B cell (primary cell): ENCODE data around the gene NHSL2. TPM values are rescaled to one million over a fixed set of nuclear protein-coding genes. Genes with fewer than 3 reads are reported as not detected.

Source experiments
- ATAC-seq: fragments of 200-7000 bp; cut with Tn5 transposase; one replicate; pipeline ENCODE4 v1.10.0; 2021; ENCODE audit warnings: low read depth, mild to moderate bottlenecking, moderate number of reproducible peaks, moderate library complexity
- CTCF ChIA-PET: fragments of 350-600 bp; sonication (Branson Sonifier 250); formaldehyde crosslinking; loops from one replicate; lab custom pipeline; 2021; ENCODE audit warnings: antibody characterized with exemption, inconsistent platforms; lab: Charles Lee
- POLR2A ChIA-PET: fragments of 350-600 bp; sonication (Branson Sonifier 250); formaldehyde crosslinking; loops from one replicate; lab custom pipeline; 2021; ENCODE audit warnings: antibody characterized with exemption; lab: Charles Lee
- DNase-seq: peaks from one replicate; pipeline ENCODE4 v3.0.0; 2013
- H2AFZ ChIP-seq: 2 replicates; pipeline ENCODE4 v1.6.1; 2012; ENCODE audit warnings: mild to moderate bottlenecking, low read depth, low read length; ENCODE audit not compliant: insufficient read depth, poor library complexity, severe bottlenecking
- H3K27ac ChIP-seq, 2 donors: 1 replicate in 1 of 2; 2 replicates in 1 of 2; pipeline ENCODE4 v1.5.1; 2012 to 2013; ENCODE audit warnings: low read length in 2 of 2, mild to moderate bottlenecking in 2 of 2, moderate library complexity in 1 of 2
- H3K27me3 ChIP-seq, 4 experiments: fragments of 200-600 bp in 1 of 4; sonication (generic) in 1 of 4; replicated peaks in 1 of 4; 1 replicate in 2 of 4; 2 replicates in 2 of 4; pipeline versions ENCODE4 v1.6.1 to v1.7.0; 2013 to 2016; ENCODE audit warnings: low read length in 3 of 4, mild to moderate bottlenecking in 2 of 4, mixed read lengths in 1 of 4, moderate library complexity in 1 of 4; ENCODE audit not compliant: insufficient read depth in 4 of 4, control insufficient read depth in 3 of 4; ENCODE audit errors: control extremely low read depth in 1 of 4
- H3K36me3 ChIP-seq, 2 experiments: replicated peaks in 1 of 2; 1 replicate in 1 of 2; 2 replicates in 1 of 2; pipeline versions ENCODE4 v1.6.1 to v1.7.1; 2013; ENCODE audit warnings: low read length in 1 of 2; ENCODE audit not compliant: insufficient read depth in 2 of 2, control insufficient read depth in 1 of 2; ENCODE audit errors: control extremely low read depth in 1 of 2, extremely low read depth in 1 of 2
- H3K4me1 ChIP-seq, 2 donors: fragments of 200-600 bp in 1 of 2; sonication (generic) in 1 of 2; 1 replicate in 1 of 2; 2 replicates in 1 of 2; pipeline versions ENCODE4 v1.5.1 to v1.6.1; 2013 to 2017; ENCODE audit warnings: low read length in 2 of 2; ENCODE audit not compliant: control insufficient read depth in 2 of 2, insufficient read depth in 2 of 2
- H3K4me2 ChIP-seq: replicated peaks from 2 replicates; pipeline ENCODE3; 2012; ENCODE audit warnings: mild to moderate bottlenecking, low read depth, low read length; ENCODE audit not compliant: poor library complexity, severe bottlenecking
- H3K4me3 ChIP-seq, 5 experiments: fragments of 200-600 bp in 1 of 5; sonication (generic) in 1 of 5; 1 replicate in 3 of 5; 2 replicates in 2 of 5; pipeline versions ENCODE4 v1.5.1 to v1.7.0; 2011 to 2016; ENCODE audit warnings: low read length in 4 of 5, mild to moderate bottlenecking in 4 of 5, low read depth in 2 of 5, control low read depth in 1 of 5, moderate library complexity in 1 of 5; ENCODE audit not compliant: insufficient read depth in 1 of 5; ENCODE audit errors: control extremely low read depth in 1 of 5, extremely low read depth in 1 of 5
- H3K79me2 ChIP-seq: fragments of 200-600 bp; sonication (generic); one replicate; pipeline ENCODE4 v1.6.0; 2016; ENCODE audit warnings: low read length; ENCODE audit not compliant: control insufficient read depth, insufficient read depth
- H3K9ac ChIP-seq: fragments of 200-600 bp; sonication (generic); 2 replicates; pipeline ENCODE4 v1.6.1; 2017; ENCODE audit warnings: mild to moderate bottlenecking, low read length, moderate library complexity
- H3K9me3 ChIP-seq, 3 donors: one replicate each; pipeline versions ENCODE4 v1.6.1 to v1.7.1; 2013; ENCODE audit warnings: low read length in 2 of 3; ENCODE audit not compliant: control insufficient read depth in 2 of 3, insufficient read depth in 1 of 3; ENCODE audit errors: control extremely low read depth in 1 of 3
- H4K20me1 ChIP-seq: 2 replicates; pipeline ENCODE4 v1.6.0; 2012; ENCODE audit warnings: mild to moderate bottlenecking, low read length; ENCODE audit not compliant: insufficient read depth, control insufficient read depth, poor library complexity, severe bottlenecking
- H3K27ac Mint-ChIP-seq: one replicate; pipeline ENCODE4 v1.8.0; 2021; ENCODE audit warnings: mixed read lengths
- H3K27me3 Mint-ChIP-seq: one replicate; pipeline ENCODE4 v1.8.0; 2021; ENCODE audit warnings: mixed read lengths
- H3K4me1 Mint-ChIP-seq: one replicate; pipeline ENCODE4 v1.8.0; 2021; ENCODE audit warnings: mixed read lengths
- H3K4me3 Mint-ChIP-seq: one replicate; pipeline ENCODE4 v1.8.0; 2021; ENCODE audit warnings: mixed read lengths
- H3K9me3 Mint-ChIP-seq: one replicate; pipeline ENCODE4 v1.8.0; 2022; ENCODE audit warnings: mixed read lengths; ENCODE audit not compliant: insufficient read depth
- CTCF ChIP-seq: fragments of 200-600 bp; IDR thresholded peaks from one replicate; pipeline ENCODE4 v1.8.0; 2022; ENCODE audit warnings: antibody characterized with exemption, mild to moderate bottlenecking
- EZH2 ChIP-seq: IDR thresholded peaks from 2 replicates; pipeline ENCODE4 v1.6.1; 2012; ENCODE audit warnings: borderline replicate concordance, low read depth, mild to moderate bottlenecking, moderate library complexity, low read length; ENCODE audit not compliant: insufficient read depth, poor library complexity, severe bottlenecking
- WGBS: methylation state at CpG from one replicate; pipeline ENCODE4 v1.1.5; 2013; ENCODE audit warnings: missing lambda C conversion rate; ENCODE audit not compliant: insufficient coverage; 5-methylcytosine and 5-hydroxymethylcytosine counted together
- intact Hi-C: fragments of 100-400 bp; cut with micrococcal nuclease; formaldehyde crosslinking; loops from one replicate; pipeline ENCODE4 v1.10.0; 2022
- polyA plus RNA-seq: library from polyadenylated mRNA; depleted of rRNA; stranded (reverse); fragments of >200 nt; gene quantifications from 2 replicates; pipeline ENCODE4 v1.2.3, GENCODE V29; 2012
- total RNA-seq, 2 donors: library from RNA; stranded (reverse); fragments of 120-200 nt in 1 of 2; gene quantifications; 1 replicate in 1 of 2; 2 replicates in 1 of 2; pipeline versions ENCODE4 v1.2.3 to v1.2.4, GENCODE V29; 2013 to 2022

NHSL2 gene
- total and polyA plus RNA-seq, 2 donors (not counting 1 experiment from before 2014, with no cell fraction given), result 0.16 to 1.7 TPM

GRCh38 chrX:72045141-72045540 is 134.5 kb downstream of the NHSL2 start:
- DNase-seq (no peak), ATAC-seq (no peak)
- H3K36me3 ChIP-seq, result no peaks in the 10 kb centered on the region
- no peak overlapping the region for H3K9ac ChIP-seq
- H3K9me3 Mint-ChIP-seq, result no peaks in the 10 kb centered on the region
- POLR2A ChIA-PET, result no interaction called here
- H3K4me1 ChIP-seq, result no peaks in the 10 kb centered on the region
- 83% methylated on average over 1 of the region's 4 CpGs for WGBS
- no peak overlapping the region for H3K4me2 ChIP-seq
- no peak overlapping the region for H3K4me3 ChIP-seq
- H3K4me3 Mint-ChIP-seq, result no peak overlapping the region
- no peaks in the 10 kb centered on the region for H3K27me3 ChIP-seq
- H3K4me1 Mint-ChIP-seq, result no peaks in the 10 kb centered on the region
- intact Hi-C loops, result no loop called here
- TF ChIP-seq CTCF (no peak), EZH2 (no peak)
- CTCF ChIA-PET, result no interaction called here
- H3K9me3 ChIP-seq, result peaks cover 0 to 3% (median 0%) of the 10 kb centered on the region in 3 donors
- no peaks in the 10 kb centered on the region for H4K20me1 ChIP-seq
- no peak overlapping the region for H2AFZ ChIP-seq
- H3K79me2 ChIP-seq, result no peaks in the 10 kb centered on the region
- no peak overlapping the region for H3K27ac ChIP-seq
- H3K27me3 Mint-ChIP-seq, result peaks cover 9% of the 10 kb centered on the region
- H3K27ac Mint-ChIP-seq, result no peak overlapping the region

GRCh38 chrX:72045552-72046277 is 135.1 kb downstream of the NHSL2 start:
- no peaks in the 10 kb centered on the region for H3K4me1 Mint-ChIP-seq
- no peak overlapping the region for H3K4me3 ChIP-seq

More at GRCh38 chrX:72045552-72046277, 135.1 kb downstream of the NHSL2 start:
- TF ChIP-seq CTCF, result no peak
- TF ChIP-seq EZH2, result no peak
- no peaks in the 10 kb centered on the region for H3K79me2 ChIP-seq
- ATAC-seq (no peak), DNase-seq (no peak)
- CTCF ChIA-PET, result no interaction called here
- no peak overlapping the region for H2AFZ ChIP-seq
- 60% methylated on average over 5 of the region's 9 CpGs for WGBS
- no peak overlapping the region for H3K4me3 Mint-ChIP-seq
- no peaks in the 10 kb centered on the region for H3K4me1 ChIP-seq
- no peak overlapping the region for H3K4me2 ChIP-seq
- H4K20me1 ChIP-seq, result no peaks in the 10 kb centered on the region
- intact Hi-C loops, result no loop called here
- no peak overlapping the region for H3K9ac ChIP-seq
- no peak overlapping the region for H3K27ac ChIP-seq
- H3K27me3 ChIP-seq, result no peaks in the 10 kb centered on the region
- peaks cover 8% of the 10 kb centered on the region for H3K27me3 Mint-ChIP-seq
- POLR2A ChIA-PET, result no interaction called here
- H3K9me3 Mint-ChIP-seq, result no peaks in the 10 kb centered on the region
- H3K36me3 ChIP-seq, result no peaks in the 10 kb centered on the region
- no peak overlapping the region for H3K27ac Mint-ChIP-seq
- peaks cover 0 to 3% (median 0%) of the 10 kb centered on the region in 3 donors for H3K9me3 ChIP-seq
